Left lung (tissue), 10 donors: ENCODE data around the gene IFRD2. TPM values are rescaled to one million over a fixed set of nuclear protein-coding genes. Genes with fewer than 3 reads are reported as not detected.
"Not testable (repeated sequence)": the region's sequence is repeated elsewhere in the genome, so short reads cannot be mapped to it uniquely, and the experiment has no call there.

Source experiments
- ATAC-seq: fragments of 200-7000 bp; cut with Tn5 transposase; one replicate; pipeline ENCODE4 v1.9.1; 2020; ENCODE audit warnings: moderate library complexity
- DNase-seq, 4 donors: peaks; one replicate each; pipeline ENCODE4 v3.0.0-alpha.2; 2013 to 2020
- H3K27ac ChIP-seq, 2 donors: fragments of 200-600 bp; sonication (generic) in 1 of 2; one replicate each; pipeline versions ENCODE4 v1.5.0 to v1.8.0; 2020 to 2021
- H3K27me3 ChIP-seq, 2 donors: fragments of 200-600 bp; sonication (generic) in 1 of 2; one replicate each; pipeline versions ENCODE4 v1.5.0 to v1.8.0; 2020 to 2021
- H3K36me3 ChIP-seq, 2 donors: fragments of 200-600 bp; sonication (generic) in 1 of 2; one replicate each; pipeline versions ENCODE4 v1.5.0 to v1.8.0; 2020 to 2021
- H3K4me1 ChIP-seq, 2 donors: fragments of 200-600 bp; one replicate each; pipeline ENCODE4 v1.8.0; 2021
- H3K4me3 ChIP-seq, 2 donors: fragments of 200-600 bp; sonication (generic) in 1 of 2; one replicate each; pipeline versions ENCODE4 v1.5.0 to v1.8.0; 2020 to 2021; ENCODE audit warnings: mild to moderate bottlenecking in 1 of 2
- H3K9me3 ChIP-seq, 2 donors: fragments of 200-600 bp; sonication (generic) in 1 of 2; one replicate each; pipeline versions ENCODE4 v1.5.0 to v1.8.0; 2020 to 2021
- CTCF ChIP-seq, 2 donors: fragments of 200-600 bp; sonication (generic) in 1 of 2; IDR thresholded peaks; one replicate each; pipeline versions ENCODE4 v1.5.0 to v1.8.0; 2021; ENCODE audit warnings: antibody characterized with exemption in 2 of 2
- intact Hi-C, 2 donors: fragments of 100-400 bp; cut with DNase I; formaldehyde crosslinking; loops; one replicate each; pipeline versions ENCODE4 v1.11.2 to v1.14.2; 2022
- polyA plus RNA-seq, 6 donors: library from polyadenylated mRNA; unstranded; fragments of 120-200 nt; gene quantifications; one replicate each; pipeline ENCODE4 v1.2.1, GENCODE V29; 2013; ENCODE audit not compliant: insufficient read length in 6 of 6
- total RNA-seq, 2 donors: library from RNA; stranded (reverse); fragmentation: NEBNext Ultra II Directional; extraction: Animal tissue kit (Norgen Biotek cat#: 25700); gene quantifications; one replicate each; pipeline ENCODE4 v1.2.1, GENCODE V29; 2021
- donor health status: DM: no; HTN: yes; CAD: no.
- donor health status: DM: no; HTN: no; CAD: no.

The IFRD2 gene
- total and polyA plus RNA-seq, 8 donors: 29.6 to 104 (median 38.5) TPM

DNA sequence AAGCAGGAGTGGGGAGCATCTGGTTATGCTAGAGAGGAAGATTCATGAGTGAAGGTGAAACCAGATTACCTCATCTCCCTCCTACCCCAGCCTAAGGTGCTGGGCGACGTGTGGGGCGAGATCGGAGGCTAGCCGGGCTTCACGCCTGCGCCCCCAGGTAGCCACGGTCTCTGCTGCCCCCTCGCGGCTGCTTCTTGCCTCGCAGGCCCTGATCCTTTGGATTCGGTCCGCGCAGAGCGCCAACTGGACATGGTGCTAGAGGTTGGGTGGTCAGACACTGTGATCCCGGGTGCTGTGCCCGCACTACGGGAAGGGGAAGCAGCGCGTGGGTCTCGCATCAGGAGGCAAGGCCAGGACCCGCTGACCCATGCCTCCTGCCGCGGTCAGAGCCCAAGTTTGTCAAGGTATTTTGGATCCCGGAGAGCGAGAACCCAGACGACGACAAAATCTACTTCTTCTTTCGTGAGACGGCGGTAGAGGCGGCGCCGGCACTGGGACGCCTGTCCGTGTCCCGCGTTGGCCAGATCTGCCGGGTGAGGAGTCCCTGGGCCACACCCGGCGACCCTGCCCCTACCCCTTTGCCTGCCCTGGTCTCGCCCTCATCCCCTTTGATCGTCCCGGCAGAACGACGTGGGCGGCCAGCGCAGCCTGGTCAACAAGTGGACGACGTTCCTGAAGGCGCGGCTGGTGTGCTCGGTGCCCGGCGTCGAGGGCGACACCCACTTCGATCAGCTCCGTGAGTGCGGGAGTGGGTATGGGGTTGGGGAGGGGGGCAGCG lies 19.1 kb downstream of the IFRD2 start:
- Histone ChIP-seq H3K27me3 (peaks cover 0 to 50% of the 10 kb centered on the region in 2 donors), H3K4me1 (peaks cover 20 to 38% of the 10 kb centered on the region in 2 donors), H3K4me3 (peak overlapping the region; percentile 6 to 31), H3K27ac (peak overlapping the region in 1 of 2 donors; percentile 13), H3K36me3 (peaks cover 0 to 10% of the 10 kb centered on the region in 2 donors), H3K9me3 (no peaks in the 10 kb centered on the region)
- intact Hi-C loops: loop anchor here in 1 of 2 donors (5.0 kb wide), 2 partner anchors 46 to 81 kb away; partner anchors contain the start of gene GNAT1
- DNase-seq (peak; percentile 79 to 99 (median 87)), ATAC-seq (peak; percentile 73)
- TF ChIP-seq CTCF (IDR thresholded peaks at IDR 0.05): peak; percentile 97 to 100

GRCh38 chr3:50272538-50272910 lies 19.7 kb downstream of the IFRD2 start:
- H3K4me3 ChIP-seq, DNase-seq, H3K9me3 ChIP-seq, H3K36me3 ChIP-seq, H3K27ac ChIP-seq, ATAC-seq: not testable (repeated sequence)
- Histone ChIP-seq H3K4me1 (peaks cover 26 to 44% of the 10 kb centered on the region in 2 donors), H3K27me3 (peaks cover 0 to 51% of the 10 kb centered on the region in 2 donors)
- intact Hi-C loops: loop anchor here in 1 of 2 donors (5.0 kb wide), 2 partner anchors 45 to 80 kb away; partner anchors contain the start of gene GNAT1

DNA sequence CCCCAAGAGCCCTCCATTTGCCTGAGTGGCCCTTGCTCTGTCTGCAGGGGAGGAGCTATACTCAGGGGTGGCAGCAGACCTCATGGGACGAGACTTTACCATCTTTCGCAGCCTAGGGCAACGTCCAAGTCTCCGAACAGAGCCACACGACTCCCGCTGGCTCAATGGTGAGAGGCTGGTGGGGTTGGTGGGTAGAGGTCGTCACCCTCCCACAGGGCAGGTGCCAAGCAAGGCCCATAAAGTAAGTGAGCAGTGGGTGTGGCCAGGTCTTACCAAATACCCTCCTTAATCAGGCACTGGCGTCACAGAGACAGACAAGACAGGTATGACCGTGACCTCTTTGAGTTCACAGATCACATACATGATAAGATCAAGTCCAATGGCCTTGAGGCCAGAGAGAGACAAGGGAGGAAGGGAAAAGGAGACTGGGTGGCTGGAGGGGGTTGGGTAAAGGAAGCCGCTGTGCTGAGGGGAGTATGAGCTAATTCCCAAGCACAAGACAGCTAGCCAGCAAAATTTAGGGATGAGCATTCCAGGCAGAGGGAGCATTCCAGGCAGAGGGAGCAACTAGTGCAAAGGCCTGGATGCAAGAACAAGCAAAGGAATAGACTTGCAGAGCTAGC lies 20.8 kb downstream of the IFRD2 start:
- intact Hi-C loops: loop anchor here in 1 of 2 donors (5.0 kb wide), 2 partner anchors 44 to 79 kb away; partner anchors contain the start of gene GNAT1
- Histone ChIP-seq H3K27me3 (peaks cover 0 to 51% of the 10 kb centered on the region in 2 donors), H3K36me3 (peaks cover 0 to 4% of the 10 kb centered on the region in 2 donors), H3K4me1 (peaks cover 30 to 52% of the 10 kb centered on the region in 2 donors), H3K4me3 (no peak overlapping the region), H3K9me3 (no peaks in the 10 kb centered on the region), H3K27ac (no peak overlapping the region)
- ATAC-seq: no peak
- TF ChIP-seq CTCF (IDR thresholded peaks at IDR 0.05): no peak
- peak in 1 of 4 donors; percentile 32 for DNase-seq

DNA sequence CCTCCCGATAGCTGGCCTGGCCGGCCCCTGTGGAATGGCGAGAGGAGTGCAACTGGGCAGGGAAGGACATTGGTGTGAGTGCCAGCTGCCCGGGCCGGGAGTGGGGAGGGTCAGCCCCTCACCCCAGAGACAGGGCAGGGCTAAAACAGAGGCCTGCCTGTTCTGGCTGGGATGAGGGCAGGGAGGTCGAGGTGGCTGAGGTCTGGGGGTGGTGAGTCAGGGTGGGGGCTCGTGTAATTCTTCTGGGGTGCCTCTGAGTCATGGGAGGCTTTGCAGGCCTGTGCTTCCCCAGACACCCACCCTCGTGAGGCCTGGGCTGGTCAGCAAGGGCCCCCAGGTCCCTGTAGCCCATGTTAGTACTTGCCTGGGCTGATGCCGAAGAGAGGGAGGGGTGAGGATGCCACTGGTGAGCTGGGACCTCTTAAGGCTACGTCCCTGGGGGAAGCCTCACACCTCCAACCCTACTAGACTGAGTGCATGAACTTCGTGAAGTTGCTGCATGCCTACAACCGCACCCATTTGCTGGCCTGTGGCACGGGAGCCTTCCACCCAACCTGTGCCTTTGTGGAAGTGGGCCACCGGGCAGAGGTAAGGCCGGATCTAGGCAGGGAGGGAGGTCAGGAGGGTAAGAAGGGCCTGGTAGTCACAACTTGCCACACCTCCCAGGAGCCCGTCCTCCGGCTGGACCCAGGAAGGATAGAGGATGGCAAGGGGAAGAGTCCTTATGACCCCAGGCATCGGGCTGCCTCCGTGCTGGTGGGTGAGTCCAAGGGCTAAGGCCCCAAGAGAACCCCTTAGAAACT lies 21.6 kb downstream of the IFRD2 start:
- intact Hi-C loops: loop anchor here in 1 of 2 donors (5.0 kb wide), 2 partner anchors 43 to 78 kb away; partner anchors contain the start of gene GNAT1
- no peaks in the 10 kb centered on the region for H3K36me3 ChIP-seq
- DNase-seq (no peak), ATAC-seq (no peak)
- H3K4me3 ChIP-seq: peak overlapping the region in 1 of 2 donors; percentile 35
- H3K9me3 ChIP-seq: no peaks in the 10 kb centered on the region
- H3K4me1 ChIP-seq: peaks cover 34 to 54% of the 10 kb centered on the region in 2 donors
- no peak overlapping the region for H3K27ac ChIP-seq
- H3K27me3 ChIP-seq: peaks cover 0 to 48% of the 10 kb centered on the region in 2 donors
- TF ChIP-seq CTCF (IDR thresholded peaks at IDR 0.05): no peak

GRCh38 chr3:50269977-50270413 lies 22.2 kb downstream of the IFRD2 start:
- intact Hi-C loops: loop anchor here in 1 of 2 donors (5.0 kb wide), 2 partner anchors 43 to 78 kb away; partner anchors contain the start of gene GNAT1
- Histone ChIP-seq H3K27ac (no peak overlapping the region), H3K4me1 (peaks cover 37 to 61% of the 10 kb centered on the region in 2 donors), H3K27me3 (peaks cover 0 to 42% of the 10 kb centered on the region in 2 donors), H3K36me3 (no peaks in the 10 kb centered on the region), H3K9me3 (no peaks in the 10 kb centered on the region), H3K4me3 (peak overlapping the region in 1 of 2 donors; percentile 35)
- no peak for TF ChIP-seq CTCF (IDR thresholded peaks at IDR 0.05)
- DNase-seq (no peak), ATAC-seq (no peak)
